Activated CD4-positive, alpha-beta T cell treated with anti-CD3 and anti-CD28 coated beads for 1 hour (primary cell): ENCODE data around the gene ZSCAN21.

Experiments used
- DNase-seq: peaks from one replicate; pipeline ENCODE4 v3.0.0-alpha.2; 2020

ZSCAN21 gene

GRCh38 chr7:100029596-100029995 lies 20.0 kb upstream of the ZSCAN21 start:
- DNase-seq = no peak

- DNase-seq = no peak
Measured at GRCh38 chr7:100033526-100033925, 16.0 kb upstream of the ZSCAN21 start.

GRCh38 chr7:100034871-100035510 lies 14.6 kb upstream of the ZSCAN21 start:
- no peak for DNase-seq

GRCh38 chr7:100035876-100036275 lies 13.7 kb upstream of the ZSCAN21 start:
- DNase-seq = no peak

GRCh38 chr7:100038326-100038725 lies 11.2 kb upstream of the ZSCAN21 start:
- no peak for DNase-seq

GRCh38 chr7:100040575-100040974 lies 9.0 kb upstream of the ZSCAN21 start:
- no peak for DNase-seq

GRCh38 chr7:100044718-100045117 lies 4.9 kb upstream of the ZSCAN21 start:
- no peak for DNase-seq

GRCh38 chr7:100048680-100049079 lies 894 bp upstream of the ZSCAN21 start:
- no peak for DNase-seq

- no peak for DNase-seq
Measured at GRCh38 chr7:100051611-100052010, 2.0 kb downstream of the ZSCAN21 start.

- DNase-seq = no peak
Measured at GRCh38 chr7:100053215-100053614, 3.6 kb downstream of the ZSCAN21 start.

- no peak for DNase-seq
Measured at GRCh38 chr7:100057006-100057405, 7.4 kb downstream of the ZSCAN21 start.

GRCh38 chr7:100059251-100059739 lies 9.7 kb downstream of the ZSCAN21 start:
- DNase-seq = no peak

GRCh38 chr7:100061518-100062193 lies 12.1 kb downstream of the ZSCAN21 start:
- no peak for DNase-seq

- no peak for DNase-seq
Measured at GRCh38 chr7:100063376-100063775, 13.8 kb downstream of the ZSCAN21 start.

- DNase-seq = no peak
Measured at GRCh38 chr7:100064162-100064561, 14.6 kb downstream of the ZSCAN21 start.

GRCh38 chr7:100065452-100066186 lies 16.0 kb downstream of the ZSCAN21 start:
- no peak for DNase-seq

- DNase-seq = no peak
Measured at GRCh38 chr7:100066953-100067352, 17.4 kb downstream of the ZSCAN21 start.

GRCh38 chr7:100069991-100070390 lies 20.4 kb downstream of the ZSCAN21 start:
- DNase-seq = no peak

GRCh38 chr7:100071018-100071723 lies 21.6 kb downstream of the ZSCAN21 start:
- DNase-seq = no peak

- no peak for DNase-seq
Measured at GRCh38 chr7:100072462-100072861, 22.9 kb downstream of the ZSCAN21 start.

- DNase-seq = no peak
Measured at GRCh38 chr7:100074841-100075240, 25.3 kb downstream of the ZSCAN21 start.

- DNase-seq = no peak
Measured at GRCh38 chr7:100075418-100075817, 25.8 kb downstream of the ZSCAN21 start.

GRCh38 chr7:100077205-100077604 lies 27.6 kb downstream of the ZSCAN21 start:
- DNase-seq = no peak
